Nephron progenitor cell (in vitro differentiated cells): ENCODE measurements around the gene FSHB.

Source experiments
- DNase-seq: peaks from one replicate; pipeline ENCODE4 v3.0.0; 2021
- H3K27ac Mint-ChIP-seq: 2 replicates; pipeline ENCODE4 v1.8.0; 2021; ENCODE audit warnings: mild to moderate bottlenecking, moderate library complexity, mixed read lengths
- H3K27me3 Mint-ChIP-seq: 2 replicates; pipeline ENCODE4 v1.8.0; 2021; ENCODE audit warnings: mild to moderate bottlenecking, low read depth, mixed read lengths; ENCODE audit not compliant: poor library complexity
- H3K36me3 Mint-ChIP-seq: 2 replicates; pipeline ENCODE4 v1.8.0; 2021; ENCODE audit warnings: low read depth, mixed read lengths
- H3K4me1 Mint-ChIP-seq: 2 replicates; pipeline ENCODE4 v1.8.0; 2021; ENCODE audit warnings: mixed read lengths
- H3K4me3 Mint-ChIP-seq: 2 replicates; pipeline ENCODE4 v1.8.0; 2021; ENCODE audit warnings: mild to moderate bottlenecking, moderate library complexity, mixed read lengths
- H3K9me3 Mint-ChIP-seq: 2 replicates; pipeline ENCODE4 v1.8.0; 2021; ENCODE audit warnings: mild to moderate bottlenecking, moderate library complexity, mixed read lengths
- CTCF ChIP-seq: fragments of 200-600 bp; sonication (generic); IDR thresholded peaks from 2 replicates; pipeline ENCODE4 v1.5.0; 2021; ENCODE audit warnings: antibody characterized with exemption

Gene FSHB

GRCh38 chr11:30228323-30228884 is 2.4 kb upstream of the FSHB start:
- Mint-ChIP-seq H3K36me3 (no peaks in the 10 kb centered on the region), H3K4me3 (no peak overlapping the region), H3K27ac (no peak overlapping the region), H3K4me1 (no peaks in the 10 kb centered on the region), H3K9me3 (peaks cover 16% of the 10 kb centered on the region), H3K27me3 (peaks cover 5% of the 10 kb centered on the region)
- DNase-seq, result no peak
- TF ChIP-seq CTCF, result no peak

- Mint-ChIP-seq H3K27me3 (no peaks in the 10 kb centered on the region), H3K36me3 (no peaks in the 10 kb centered on the region), H3K4me3 (no peak overlapping the region), H3K4me1 (no peaks in the 10 kb centered on the region), H3K27ac (no peak overlapping the region), H3K9me3 (no peaks in the 10 kb centered on the region)
- no peak for DNase-seq
- TF ChIP-seq CTCF, result no peak
Measured at GRCh38 chr11:30239025-30239424, 8.2 kb downstream of the FSHB start.

- DNase-seq, result no peak
- no peaks in the 10 kb centered on the region for H3K27me3 Mint-ChIP-seq
- no peaks in the 10 kb centered on the region for H3K36me3 Mint-ChIP-seq
- no peak overlapping the region for H3K4me3 Mint-ChIP-seq
- no peak for TF ChIP-seq CTCF
- H3K4me1 Mint-ChIP-seq, result no peaks in the 10 kb centered on the region
- no peaks in the 10 kb centered on the region for H3K9me3 Mint-ChIP-seq
- H3K27ac Mint-ChIP-seq, result no peak overlapping the region
Measured at GRCh38 chr11:30244265-30244664, 13.5 kb downstream of the FSHB start.

GRCh38 chr11:30245621-30246020 is 14.8 kb downstream of the FSHB start:
- no peaks in the 10 kb centered on the region for H3K27me3 Mint-ChIP-seq

GRCh38 chr11:30254307-30255298 is 23.8 kb downstream of the FSHB start:
- DNase-seq, result no peak
- no peaks in the 10 kb centered on the region for H3K4me1 Mint-ChIP-seq
- no peak for TF ChIP-seq CTCF
- H3K36me3 Mint-ChIP-seq, result no peaks in the 10 kb centered on the region
- H3K9me3 Mint-ChIP-seq, result no peaks in the 10 kb centered on the region
- H3K27ac Mint-ChIP-seq, result no peak overlapping the region
- no peak overlapping the region for H3K4me3 Mint-ChIP-seq
- peaks cover 18% of the 10 kb centered on the region for H3K27me3 Mint-ChIP-seq

More at GRCh38 chr11:30245621-30246020, 14.8 kb downstream of the FSHB start:
- no peak for TF ChIP-seq CTCF
- H3K36me3 Mint-ChIP-seq, result no peaks in the 10 kb centered on the region
- no peaks in the 10 kb centered on the region for H3K9me3 Mint-ChIP-seq
- DNase-seq, result no peak
- no peak overlapping the region for H3K4me3 Mint-ChIP-seq
- no peaks in the 10 kb centered on the region for H3K4me1 Mint-ChIP-seq
- no peak overlapping the region for H3K27ac Mint-ChIP-seq
